Measurements from ENCODE around the gene SPEG.

SPEG gene

DNA sequence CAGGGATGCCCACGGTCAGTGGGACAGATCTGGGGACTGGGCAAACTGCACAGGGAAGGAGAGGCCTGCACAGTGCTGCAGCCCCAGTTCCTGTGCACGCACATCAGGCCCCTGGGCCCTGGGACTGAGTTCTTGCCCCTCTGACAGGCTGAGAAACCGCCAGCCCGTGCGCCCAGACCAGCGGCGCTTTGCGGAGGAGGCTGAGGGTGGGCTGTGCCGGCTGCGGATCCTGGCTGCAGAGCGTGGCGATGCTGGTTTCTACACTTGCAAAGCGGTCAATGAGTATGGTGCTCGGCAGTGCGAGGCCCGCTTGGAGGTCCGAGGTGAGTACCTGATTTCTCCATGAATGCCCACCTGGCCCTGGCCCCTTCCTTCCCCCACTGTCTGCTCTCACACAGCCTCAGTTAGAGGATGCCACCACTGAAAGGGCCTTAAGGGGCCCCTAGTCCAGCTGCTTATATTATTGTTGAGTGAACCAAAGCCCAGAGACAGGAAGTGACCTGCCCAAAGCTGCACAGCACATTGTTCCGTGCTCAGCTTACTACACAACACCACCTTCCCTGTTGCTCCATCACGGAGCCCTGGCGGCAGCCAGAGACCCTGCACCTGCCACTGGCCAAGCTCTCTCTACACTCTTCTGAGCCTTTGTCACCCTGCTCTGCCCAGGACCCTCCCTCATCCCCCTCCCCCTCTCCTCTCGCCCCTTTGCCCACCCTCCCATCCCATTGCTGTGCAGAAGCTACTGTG lies 29.8 kb downstream of the SPEG start:
- no peak for DNase-seq

DNA sequence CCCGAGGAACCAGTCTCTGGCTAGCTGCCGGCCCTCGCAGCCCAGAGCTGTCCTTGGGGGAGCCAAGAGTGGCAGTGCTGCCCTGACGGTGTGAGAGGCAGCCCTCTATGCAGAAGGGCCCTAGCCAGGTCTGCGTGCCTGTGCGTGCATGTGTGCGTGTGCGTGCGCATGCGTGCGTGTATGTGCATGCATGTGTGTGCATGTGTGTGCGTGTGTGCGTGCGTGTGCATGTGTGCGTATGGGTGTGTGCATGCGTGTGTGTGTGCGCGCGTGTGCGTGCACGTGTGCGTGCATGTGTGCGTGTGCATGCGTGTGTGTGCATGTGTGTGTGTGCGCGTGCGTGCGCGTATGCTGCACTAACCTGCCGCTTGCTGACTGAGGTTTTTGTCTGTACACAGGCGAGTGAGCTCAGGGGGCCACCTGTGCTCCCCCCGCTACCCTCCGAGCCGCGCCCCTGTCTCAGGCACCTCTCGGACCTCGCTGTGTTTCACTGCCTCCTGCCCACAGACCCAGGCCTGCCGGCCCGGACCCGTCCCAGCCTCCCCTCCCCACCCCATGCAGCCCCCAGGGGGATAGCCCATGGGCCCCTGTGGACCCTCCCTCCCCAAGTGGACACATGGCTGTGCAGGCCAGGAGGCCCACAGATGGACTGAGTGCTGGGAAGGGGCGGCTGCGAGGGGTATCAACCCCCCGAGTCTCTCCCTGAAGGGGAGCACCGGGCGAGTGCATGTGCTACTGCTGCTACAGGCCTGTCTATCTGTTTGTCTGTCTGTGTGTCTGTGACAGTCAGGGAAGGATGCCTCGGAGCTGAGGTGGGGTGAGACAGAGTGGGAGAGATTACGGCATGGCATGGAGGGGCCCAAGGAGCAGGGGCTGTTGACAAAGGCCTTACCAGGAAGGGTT lies 31.3 kb downstream of the SPEG start:
- no peak for DNase-seq

DNA sequence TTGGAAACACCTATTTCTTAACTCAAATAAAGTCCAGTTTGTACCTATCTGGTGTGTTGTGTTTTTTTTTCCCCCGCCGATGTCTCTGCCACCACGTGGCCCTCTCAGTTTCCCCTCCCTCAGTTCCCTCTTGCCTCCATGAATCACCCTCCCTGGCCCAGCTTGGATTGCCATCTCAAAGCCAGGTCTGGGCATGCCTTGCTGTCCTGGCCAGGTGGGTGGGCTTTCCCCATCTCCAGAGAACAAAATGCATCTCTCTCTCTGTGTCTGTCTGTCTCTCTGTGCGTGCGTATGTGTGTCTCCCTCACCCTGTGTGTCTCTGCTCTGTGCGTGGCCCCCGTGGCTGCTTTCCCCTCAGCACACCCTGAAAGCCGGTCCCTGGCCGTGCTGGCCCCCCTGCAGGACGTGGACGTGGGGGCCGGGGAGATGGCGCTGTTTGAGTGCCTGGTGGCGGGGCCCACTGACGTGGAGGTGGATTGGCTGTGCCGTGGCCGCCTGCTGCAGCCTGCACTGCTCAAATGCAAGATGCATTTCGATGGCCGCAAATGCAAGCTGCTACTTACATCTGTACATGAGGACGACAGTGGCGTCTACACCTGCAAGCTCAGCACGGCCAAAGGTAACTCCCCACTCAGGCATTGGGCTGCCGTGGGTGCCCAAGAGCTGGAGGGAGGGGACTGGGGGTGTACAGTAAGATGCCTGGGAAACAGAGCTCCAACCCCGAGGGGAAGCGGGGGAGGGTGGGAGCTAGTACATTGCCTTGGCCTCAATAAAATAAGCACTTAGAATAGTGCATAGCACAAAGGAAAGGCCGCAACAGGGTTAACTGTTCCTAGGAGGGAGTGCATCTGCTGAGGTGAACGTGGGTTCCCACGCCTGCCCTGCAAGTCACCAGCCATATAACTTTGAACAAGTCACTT lies 32.4 kb downstream of the SPEG start:
- no peak for DNase-seq

DNA sequence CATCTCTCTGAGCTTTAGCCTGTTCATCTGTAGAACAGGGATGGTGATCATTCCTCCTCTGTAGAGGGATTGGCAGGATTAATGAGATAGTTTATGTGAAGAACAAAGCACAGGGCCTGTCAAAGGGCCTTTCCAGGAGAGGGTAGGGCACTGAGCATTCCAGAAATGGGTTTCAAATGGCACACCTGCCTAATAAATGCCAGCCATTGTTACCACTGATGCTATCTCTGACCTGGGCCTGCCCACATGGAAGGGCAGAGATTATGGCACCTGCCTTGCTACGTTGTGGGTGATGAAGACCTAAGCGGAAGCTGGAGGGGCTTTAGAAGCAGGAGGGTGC lies 33.1 kb downstream of the SPEG start:
- no peak for DNase-seq

DNA sequence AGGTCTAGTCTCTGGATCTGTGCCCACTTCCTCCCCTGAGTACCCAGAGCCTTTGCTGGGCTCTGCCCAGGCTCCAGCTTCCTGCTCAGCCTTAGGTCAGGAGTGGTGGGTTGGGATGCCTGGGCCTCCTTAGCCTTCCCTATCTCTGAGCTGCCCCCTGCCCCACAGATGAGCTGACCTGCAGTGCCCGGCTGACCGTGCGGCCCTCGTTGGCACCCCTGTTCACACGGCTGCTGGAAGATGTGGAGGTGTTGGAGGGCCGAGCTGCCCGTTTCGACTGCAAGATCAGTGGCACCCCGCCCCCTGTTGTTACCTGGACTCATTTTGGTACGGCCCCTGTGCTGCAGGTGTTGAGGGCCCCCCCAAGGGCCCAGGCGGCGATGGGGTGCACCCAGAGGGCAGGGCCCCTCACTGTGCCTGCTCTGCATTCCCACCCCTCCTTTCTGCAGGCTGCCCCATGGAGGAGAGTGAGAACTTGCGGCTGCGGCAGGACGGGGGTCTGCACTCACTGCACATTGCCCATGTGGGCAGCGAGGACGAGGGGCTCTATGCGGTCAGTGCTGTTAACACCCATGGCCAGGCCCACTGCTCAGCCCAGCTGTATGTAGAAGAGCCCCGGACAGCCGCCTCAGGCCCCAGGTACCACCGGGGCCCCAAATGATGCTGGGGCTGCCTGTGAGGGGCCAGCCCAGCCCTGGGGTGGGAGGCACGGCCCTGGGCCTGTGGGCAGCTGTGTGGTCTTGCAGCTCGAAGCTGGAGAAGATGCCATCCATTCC lies 34.0 kb downstream of the SPEG start:
- no peak for DNase-seq

DNA sequence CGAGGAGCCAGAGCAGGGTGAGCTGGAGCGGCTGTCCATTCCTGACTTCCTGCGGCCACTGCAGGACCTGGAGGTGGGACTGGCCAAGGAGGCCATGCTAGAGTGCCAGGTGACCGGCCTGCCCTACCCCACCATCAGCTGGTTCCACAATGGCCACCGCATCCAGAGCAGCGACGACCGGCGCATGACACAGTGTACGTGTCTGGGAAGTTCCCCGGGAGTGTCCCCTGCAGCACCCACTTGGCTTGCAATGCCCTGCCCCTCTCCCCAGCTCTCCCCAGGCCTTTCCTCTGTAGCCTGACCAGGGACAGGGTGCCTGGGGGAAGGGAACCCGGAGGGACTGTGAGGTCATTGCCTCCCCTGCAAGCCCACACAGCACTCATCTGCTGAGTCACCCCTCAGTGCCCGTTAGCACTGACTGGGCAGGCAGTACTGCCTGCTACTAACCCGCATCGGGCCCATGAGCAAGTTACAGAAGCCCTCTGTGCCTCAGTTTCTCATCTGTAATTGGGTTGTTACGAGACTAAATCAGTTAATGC lies 34.6 kb downstream of the SPEG start:
- DNase-seq = no peak

DNA sequence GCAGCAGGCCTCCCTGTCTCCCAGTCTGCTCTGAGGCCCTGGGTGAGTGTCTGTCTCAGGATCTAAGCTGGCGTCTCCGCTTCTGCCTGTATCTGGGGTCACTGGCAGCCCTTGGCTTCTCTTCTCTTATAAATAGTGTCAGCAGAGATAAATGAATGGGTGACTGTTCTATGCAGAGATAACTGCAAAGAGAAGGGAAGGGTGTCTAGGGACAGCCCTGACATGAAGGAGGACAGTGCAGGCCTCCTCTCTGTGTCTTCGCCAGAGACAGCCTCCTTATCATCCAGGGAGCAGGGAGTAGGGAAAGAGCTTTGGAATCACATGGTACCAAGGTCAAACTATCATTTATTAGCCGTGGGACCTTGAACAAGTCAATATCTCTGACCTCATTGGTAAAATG lies 35.8 kb downstream of the SPEG start:
- DNase-seq = no peak

DNA sequence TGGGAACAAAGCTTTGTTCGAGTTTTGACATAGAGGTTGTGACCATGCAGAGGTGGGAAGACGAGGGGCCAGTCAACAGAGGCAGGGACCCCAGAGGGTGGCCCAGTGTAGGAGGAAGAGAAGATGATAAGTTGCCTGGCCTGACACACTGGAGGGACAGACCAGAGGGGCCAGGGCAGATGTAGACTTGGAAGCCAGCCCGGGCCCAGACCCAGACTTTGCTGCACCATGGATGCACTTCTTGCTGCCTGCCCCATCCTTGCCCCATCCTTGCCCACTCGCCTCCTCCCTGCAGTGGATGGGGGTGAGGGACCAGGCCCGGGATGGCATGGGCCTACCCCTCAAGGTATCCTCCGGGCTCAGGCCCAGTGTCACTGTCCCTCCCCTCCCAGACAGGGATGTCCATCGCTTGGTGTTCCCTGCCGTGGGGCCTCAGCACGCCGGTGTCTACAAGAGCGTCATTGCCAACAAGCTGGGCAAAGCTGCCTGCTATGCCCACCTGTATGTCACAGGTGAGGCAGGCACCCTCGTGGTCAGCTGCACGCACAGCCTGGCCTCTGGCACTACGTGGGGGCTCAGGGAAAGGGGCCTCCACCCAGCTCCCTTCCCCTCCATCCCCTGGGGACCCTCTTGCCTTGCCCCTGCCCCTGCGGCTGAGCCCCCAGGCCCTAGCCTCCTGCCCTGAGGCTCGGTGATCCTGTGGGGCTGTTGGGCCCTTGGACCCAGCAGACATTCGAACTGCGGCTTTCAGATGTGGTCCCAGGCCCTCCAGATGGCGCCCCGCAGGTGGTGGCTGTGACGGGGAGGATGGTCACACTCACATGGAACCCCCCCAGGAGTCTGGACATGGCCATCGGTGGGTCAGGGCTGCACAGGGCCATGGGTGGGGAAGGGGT lies 37.1 kb downstream of the SPEG start:
- DNase-seq = no peak

DNA sequence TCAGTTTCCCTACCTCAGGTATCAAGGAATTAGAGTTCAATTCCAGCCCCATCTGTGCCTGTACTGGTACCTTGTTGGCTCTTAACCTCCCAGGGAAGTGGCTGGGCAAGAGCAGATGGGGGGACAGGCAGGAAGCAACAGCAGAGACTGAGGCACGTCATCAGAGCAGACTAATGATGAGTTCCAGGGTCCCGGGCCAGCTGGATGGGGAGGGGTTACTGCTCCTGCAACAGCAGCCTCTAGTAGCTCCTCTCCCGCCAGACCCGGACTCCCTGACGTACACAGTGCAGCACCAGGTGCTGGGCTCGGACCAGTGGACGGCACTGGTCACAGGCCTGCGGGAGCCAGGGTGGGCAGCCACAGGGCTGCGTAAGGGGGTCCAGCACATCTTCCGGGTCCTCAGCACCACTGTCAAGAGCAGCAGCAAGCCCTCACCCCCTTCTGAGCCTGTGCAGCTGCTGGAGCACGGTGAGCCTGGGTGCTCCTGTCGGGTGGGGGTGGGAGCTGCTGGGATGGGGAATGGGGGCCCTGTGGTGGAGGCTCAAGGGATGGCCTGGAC lies 38.1 kb downstream of the SPEG start:
- DNase-seq = no peak

DNA sequence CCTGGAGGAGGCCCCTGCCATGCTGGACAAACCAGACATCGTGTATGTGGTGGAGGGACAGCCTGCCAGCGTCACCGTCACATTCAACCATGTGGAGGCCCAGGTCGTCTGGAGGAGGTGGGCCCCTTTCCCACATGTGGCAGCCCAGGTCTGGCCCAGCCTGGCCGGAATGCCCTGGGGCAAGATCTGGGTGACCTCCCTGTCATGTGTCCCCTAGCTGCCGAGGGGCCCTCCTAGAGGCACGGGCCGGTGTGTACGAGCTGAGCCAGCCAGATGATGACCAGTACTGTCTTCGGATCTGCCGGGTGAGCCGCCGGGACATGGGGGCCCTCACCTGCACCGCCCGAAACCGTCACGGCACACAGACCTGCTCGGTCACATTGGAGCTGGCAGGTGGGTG lies 38.9 kb downstream of the SPEG start:
- DNase-seq = no peak

DNA sequence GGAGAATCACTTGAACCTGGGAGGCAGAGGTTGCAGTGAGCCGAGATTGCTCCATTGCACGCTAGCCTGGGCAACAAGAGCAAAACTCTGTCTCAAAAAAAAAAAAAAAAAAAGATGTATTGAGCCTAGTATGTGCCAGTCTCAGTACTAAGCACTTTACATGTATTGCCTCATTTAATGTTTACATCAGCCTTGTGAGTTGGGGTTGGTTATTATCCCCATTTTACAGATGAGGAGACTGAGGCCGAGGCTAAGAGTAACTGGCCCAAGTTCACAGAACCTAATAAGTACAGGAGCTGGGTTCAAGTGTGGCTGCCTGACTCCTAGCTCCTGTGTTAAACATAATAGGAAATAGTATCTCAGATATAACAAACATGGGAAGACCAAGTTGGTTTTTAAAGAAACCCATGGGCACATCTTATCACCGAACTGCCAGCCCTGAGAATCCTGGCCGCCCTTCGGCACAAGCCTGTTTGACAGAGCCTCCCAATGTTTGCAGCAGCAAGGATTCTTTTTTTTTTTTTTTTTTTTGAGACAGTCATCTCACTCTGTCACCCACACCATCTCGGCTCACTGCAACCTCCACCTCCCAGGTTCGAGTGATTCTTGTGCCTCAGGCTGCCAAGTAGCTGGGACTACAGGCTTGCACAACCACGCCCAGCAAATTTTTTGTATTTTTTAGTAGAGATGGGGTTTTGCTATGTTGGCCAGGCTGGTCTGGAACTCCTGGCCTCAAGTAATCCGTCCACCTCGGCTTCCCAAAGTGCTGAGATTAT lies 39.8 kb downstream of the SPEG start:
- no peak for DNase-seq

DNA sequence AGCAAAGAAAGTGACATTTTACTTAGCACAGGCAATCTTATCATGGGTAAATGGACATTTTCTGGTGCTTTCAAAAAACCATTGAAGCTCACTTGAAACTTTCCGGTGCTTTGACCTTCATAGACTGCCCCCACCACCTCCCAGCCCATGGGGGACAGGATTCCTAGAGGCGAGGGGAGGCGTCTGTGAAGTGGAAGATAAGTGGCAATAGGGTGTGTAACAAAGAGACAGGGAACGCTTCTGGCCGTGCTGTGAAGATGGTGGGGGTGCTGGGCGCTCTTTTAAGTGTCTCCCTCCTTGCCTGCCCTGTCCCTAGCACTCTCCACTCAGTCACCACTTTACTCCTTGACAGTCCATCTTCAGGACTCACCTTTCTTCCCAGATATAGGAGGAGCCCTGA lies 40.6 kb downstream of the SPEG start:
- DNase-seq = no peak

DNA sequence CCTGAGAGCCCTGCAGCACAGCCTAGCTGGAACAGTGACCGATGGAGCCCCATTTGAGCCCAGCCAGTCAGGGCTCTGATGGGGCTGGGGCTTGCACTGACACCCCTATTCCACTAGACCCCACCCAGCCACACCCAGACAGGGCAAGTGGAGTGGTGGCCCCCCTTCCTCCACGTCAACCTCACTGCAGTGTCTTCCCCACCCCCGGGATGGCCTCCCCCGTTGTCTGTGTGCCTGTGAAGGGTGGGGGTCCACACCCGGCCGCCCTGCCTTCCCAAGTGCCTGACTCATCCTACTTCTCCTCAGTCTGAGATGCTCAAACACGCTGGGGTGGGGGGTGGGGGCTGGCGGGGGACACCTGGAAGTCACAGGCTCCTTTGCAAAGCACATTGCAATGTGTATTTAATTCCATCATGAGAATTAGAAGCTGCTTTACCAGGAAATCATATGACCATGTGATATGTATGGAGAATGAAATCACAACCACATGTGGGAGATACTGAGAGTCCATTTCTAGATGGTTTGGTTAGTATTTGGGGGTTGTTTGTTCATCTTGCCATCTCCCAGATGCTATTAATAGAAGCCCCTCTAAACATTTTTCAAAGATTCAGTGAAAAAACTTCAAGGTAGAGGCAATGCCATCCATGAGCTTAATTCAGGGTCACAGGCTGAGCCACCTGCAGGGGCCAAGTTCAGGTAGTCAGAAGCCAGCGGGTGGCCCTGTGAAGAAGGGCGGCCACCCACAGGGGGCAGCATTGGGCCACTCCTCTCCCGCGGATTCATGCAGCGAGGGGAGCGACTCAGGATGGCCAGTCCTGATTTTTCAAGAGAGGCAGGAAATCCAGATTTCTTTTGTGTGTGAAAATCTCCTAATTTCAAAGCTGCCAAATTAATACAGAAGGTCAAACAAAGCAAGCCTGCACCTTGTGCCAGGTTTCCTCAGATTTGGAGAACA lies 41.3 kb downstream of the SPEG start:
- peak; percentile 37 for DNase-seq

DNA sequence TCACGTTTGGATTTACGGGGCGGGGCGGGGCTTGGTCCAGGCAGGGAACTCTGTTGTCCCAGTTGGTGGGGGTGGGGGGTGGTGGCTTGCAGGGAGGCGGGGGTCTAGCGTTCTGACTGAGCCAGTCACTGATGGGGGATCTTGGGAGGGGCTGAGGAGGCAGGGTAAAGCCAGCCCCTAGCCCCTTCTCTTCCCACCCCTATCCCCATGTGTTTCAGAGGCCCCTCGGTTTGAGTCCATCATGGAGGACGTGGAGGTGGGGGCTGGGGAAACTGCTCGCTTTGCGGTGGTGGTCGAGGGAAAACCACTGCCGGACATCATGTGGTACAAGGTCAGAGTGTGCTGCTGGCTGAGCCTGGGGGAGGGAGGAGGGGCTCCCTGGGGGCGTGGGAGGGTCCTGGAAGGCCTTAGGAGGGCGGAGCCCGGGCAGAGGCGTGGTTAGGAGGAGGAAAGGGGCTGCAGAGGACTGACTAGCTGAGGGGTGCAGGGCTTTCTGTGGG lies 42.1 kb downstream of the SPEG start:
- DNase-seq = no peak

DNA sequence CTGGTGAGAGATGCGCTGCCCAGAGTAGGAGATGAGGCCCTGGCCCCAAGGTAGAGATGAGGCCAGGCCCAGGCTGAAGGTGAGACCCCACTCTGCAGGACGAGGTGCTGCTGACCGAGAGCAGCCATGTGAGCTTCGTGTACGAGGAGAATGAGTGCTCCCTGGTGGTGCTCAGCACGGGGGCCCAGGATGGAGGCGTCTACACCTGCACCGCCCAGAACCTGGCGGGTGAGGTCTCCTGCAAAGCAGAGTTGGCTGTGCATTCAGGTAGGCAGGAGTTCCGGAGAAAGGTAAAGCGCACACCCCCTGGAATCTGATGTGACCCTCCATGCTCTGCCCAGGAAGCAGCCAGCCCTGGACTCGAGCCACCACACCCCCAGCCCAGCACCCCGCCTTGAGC lies 42.5 kb downstream of the SPEG start:
- DNase-seq = no peak

DNA sequence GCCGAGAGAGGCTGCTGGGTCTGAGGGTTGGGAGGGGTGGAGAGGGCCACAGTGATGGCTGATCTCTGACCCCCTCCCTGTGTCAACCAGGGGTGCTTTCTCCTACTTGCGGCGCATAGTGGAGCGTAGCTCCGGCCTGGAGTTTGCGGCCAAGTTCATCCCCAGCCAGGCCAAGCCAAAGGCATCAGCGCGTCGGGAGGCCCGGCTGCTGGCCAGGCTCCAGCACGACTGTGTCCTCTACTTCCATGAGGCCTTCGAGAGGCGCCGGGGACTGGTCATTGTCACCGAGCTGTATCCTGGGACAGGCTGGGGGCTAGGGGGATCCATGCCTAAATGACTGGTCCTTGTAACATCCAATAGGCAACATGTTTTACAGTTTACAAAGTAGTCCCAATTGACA lies 43.2 kb downstream of the SPEG start:
- no peak for DNase-seq

DNA sequence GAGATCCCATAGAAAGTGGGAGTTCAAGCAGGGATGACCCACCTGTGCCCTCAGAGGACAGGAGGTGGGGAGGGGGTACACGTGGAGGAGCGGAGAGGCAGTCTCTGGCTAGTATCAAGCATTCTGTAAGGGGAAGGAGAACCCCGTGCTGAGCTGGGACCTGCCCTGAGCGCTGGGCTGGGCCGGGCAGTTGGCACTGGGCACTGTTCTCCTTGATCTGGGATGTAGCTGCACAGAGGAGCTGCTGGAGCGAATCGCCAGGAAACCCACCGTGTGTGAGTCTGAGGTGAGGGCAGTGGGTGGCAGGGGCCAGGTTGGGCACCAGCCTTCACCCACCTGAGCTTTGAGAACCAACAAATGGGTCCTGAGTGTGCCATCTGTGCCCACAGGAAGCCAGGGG lies 44.3 kb downstream of the SPEG start:
- DNase-seq = no peak

DNA sequence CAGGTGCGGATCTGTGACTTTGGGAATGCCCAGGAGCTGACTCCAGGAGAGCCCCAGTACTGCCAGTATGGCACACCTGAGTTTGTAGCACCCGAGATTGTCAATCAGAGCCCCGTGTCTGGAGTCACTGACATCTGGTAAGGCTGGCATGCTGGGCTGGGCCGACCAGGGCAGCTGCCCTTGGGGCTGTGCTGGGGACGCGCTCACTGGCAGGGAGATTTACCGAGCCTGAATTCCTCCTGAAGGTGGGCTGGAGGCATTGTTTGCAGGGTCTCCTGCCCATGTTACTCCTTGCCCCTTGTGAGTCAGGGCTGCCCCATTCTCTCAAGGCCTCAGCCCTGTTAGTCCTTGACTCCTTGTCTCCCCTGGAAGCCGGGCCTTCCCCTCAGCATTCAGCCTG lies 45.4 kb downstream of the SPEG start:
- DNase-seq = no peak
